GM19025 (cell line): ENCODE results near the gene LCN1.
"Not testable (repeated sequence)": the region's sequence is repeated elsewhere in the genome, so short reads cannot be mapped to it uniquely, and the experiment has no call there.

Source experiments
- ATAC-seq: cut with Tn5 transposase; IDR thresholded peaks from one replicate; pipeline ENCODE4 v1.9.1; 2021; ENCODE audit warnings: mild to moderate bottlenecking, low read depth, moderate library complexity; ENCODE audit not compliant: unreplicated experiment

LCN1 gene

GRCh38 chr9:135522137-135522877 is 1.1 kb downstream of the LCN1 start:
- ATAC-seq = no peak

GRCh38 chr9:135522931-135523330 is 1.7 kb downstream of the LCN1 start:
- ATAC-seq = no peak

GRCh38 chr9:135523521-135524129 is 2.4 kb downstream of the LCN1 start:
- no peak for ATAC-seq

GRCh38 chr9:135524130-135524861 is 3.1 kb downstream of the LCN1 start:
- ATAC-seq = no peak

- no peak for ATAC-seq
These were observed 4.2 kb downstream of the LCN1 start for GRCh38 chr9:135525241-135526088.

- no peak for ATAC-seq
These were observed 5.0 kb downstream of the LCN1 start for GRCh38 chr9:135526089-135526729.

- ATAC-seq = no peak
These were observed 5.7 kb downstream of the LCN1 start for GRCh38 chr9:135526730-135527571.

- ATAC-seq = not testable (repeated sequence)
These were observed 7.7 kb downstream of the LCN1 start for GRCh38 chr9:135528842-135529435.

GRCh38 chr9:135530146-135530545 is 8.9 kb downstream of the LCN1 start:
- no peak for ATAC-seq

GRCh38 chr9:135531096-135531495 is 9.9 kb downstream of the LCN1 start:
- no peak for ATAC-seq

- ATAC-seq = no peak
These were observed 11.9 kb downstream of the LCN1 start for GRCh38 chr9:135533113-135533512.

GRCh38 chr9:135533674-135534073 is 12.4 kb downstream of the LCN1 start:
- ATAC-seq = no peak

- not testable (repeated sequence) for ATAC-seq
These were observed 13.0 kb downstream of the LCN1 start for GRCh38 chr9:135534192-135534711.

- ATAC-seq = not testable (repeated sequence)
These were observed 13.6 kb downstream of the LCN1 start for GRCh38 chr9:135534826-135535225.

- not testable (repeated sequence) for ATAC-seq
These were observed 14.4 kb downstream of the LCN1 start for GRCh38 chr9:135535631-135536030.

GRCh38 chr9:135536216-135536615 is 15.0 kb downstream of the LCN1 start:
- ATAC-seq = no peak

GRCh38 chr9:135543262-135543894 is 22.1 kb downstream of the LCN1 start:
- ATAC-seq = not testable (repeated sequence)

GRCh38 chr9:135544981-135545635 is 23.9 kb downstream of the LCN1 start:
- ATAC-seq = no peak
